8988T (cell line): ENCODE measurements around the gene BBS1.

Experiments
- DNase-seq: peaks from one replicate; pipeline ENCODE4 v3.0.0; 2011

BBS1 gene

GRCh38 chr11:66477263-66478201 is 32.9 kb upstream of the BBS1 start:
- no peak for DNase-seq

GRCh38 chr11:66478729-66479393 is 31.6 kb upstream of the BBS1 start:
- no peak for DNase-seq

GRCh38 chr11:66479394-66480116 is 30.9 kb upstream of the BBS1 start:
- DNase-seq = peak; percentile 85

- peak; percentile 100 for DNase-seq
Observed at GRCh38 chr11:66480117-66480938, 30.1 kb upstream of the BBS1 start, which contains the start of gene DPP3. Gene DPP3 (plus strand): TSS chr11:66480434. CDS start chr11:66482201, 1,767 bp downstream.

- DNase-seq = no peak
Observed at GRCh38 chr11:66484806-66485380, 25.5 kb upstream of the BBS1 start.

GRCh38 chr11:66488957-66489356 is 21.5 kb upstream of the BBS1 start:
- no peak for DNase-seq

GRCh38 chr11:66489636-66490035 is 20.8 kb upstream of the BBS1 start:
- DNase-seq = no peak

- DNase-seq = peak; percentile 65
Observed at GRCh38 chr11:66491315-66491935, 19.0 kb upstream of the BBS1 start.

GRCh38 chr11:66492161-66492865 is 18.1 kb upstream of the BBS1 start:
- DNase-seq = no peak

GRCh38 chr11:66493130-66493529 is 17.3 kb upstream of the BBS1 start:
- DNase-seq = no peak

GRCh38 chr11:66494458-66494857 is 16.0 kb upstream of the BBS1 start:
- no peak for DNase-seq

GRCh38 chr11:66494935-66495334 is 15.5 kb upstream of the BBS1 start:
- no peak for DNase-seq

- DNase-seq = no peak
Observed at GRCh38 chr11:66495401-66495854, 15.0 kb upstream of the BBS1 start.

GRCh38 chr11:66497206-66497605 is 13.2 kb upstream of the BBS1 start:
- no peak for DNase-seq

GRCh38 chr11:66498506-66498905 is 11.9 kb upstream of the BBS1 start:
- no peak for DNase-seq

- no peak for DNase-seq
Observed at GRCh38 chr11:66505276-66505816, 5.1 kb upstream of the BBS1 start.

- no peak for DNase-seq
Observed at GRCh38 chr11:66509131-66509561, 1.3 kb upstream of the BBS1 start.

GRCh38 chr11:66510990-66511339 is 530 bp downstream of the BBS1 start:
- no peak for DNase-seq

GRCh38 chr11:66523611-66524010 is 13.2 kb downstream of the BBS1 start:
- no peak for DNase-seq

- DNase-seq = no peak
Observed at GRCh38 chr11:66524304-66525040, 14.0 kb downstream of the BBS1 start.
